Hematopoietic multipotent progenitor cell (in vitro differentiated cells): ENCODE results near the gene PLD2. TPM values are rescaled to one million over a fixed set of nuclear protein-coding genes. Genes with fewer than 3 reads are reported as not detected.

Experiments used
- total RNA-seq: library from RNA; depleted of rRNA; stranded (reverse); fragments of >200 nt; gene quantifications from one replicate; pipeline ENCODE4 v1.2.3, GENCODE V29; 2012

The PLD2 gene
- total RNA-seq, 1 donor = 5.9 TPM

Other genes with a start within 250 kb of the PLD2 start
- not detected for gene GGT6, start 246.6 kb upstream of the PLD2 start, total RNA-seq
- not detected for gene SMTNL2, start 222.6 kb upstream of the PLD2 start, total RNA-seq
- 0.27 TPM for gene ALOX15, start 165.5 kb upstream of the PLD2 start, total RNA-seq
- gene PELP1, start 103.0 kb upstream of the PLD2 start, total RNA-seq = 52.5 TPM
- 63.0 TPM for gene ARRB2, start 96.5 kb upstream of the PLD2 start, total RNA-seq
- gene MED11, start 75.7 kb upstream of the PLD2 start, total RNA-seq = 12.9 TPM
- gene ZMYND15, start 67.3 kb upstream of the PLD2 start, total RNA-seq = under 0.01 TPM
- gene CXCL16, start 67.2 kb upstream of the PLD2 start, total RNA-seq = 0.27 TPM
- gene TM4SF5, start 35.3 kb upstream of the PLD2 start, total RNA-seq = not detected
- gene VMO1, start 20.8 kb upstream of the PLD2 start, total RNA-seq = not detected
- gene GLTPD2, start 18.2 kb upstream of the PLD2 start, total RNA-seq = not detected
- gene PSMB6, start 11.0 kb upstream of the PLD2 start, total RNA-seq = 116 TPM
- 21.0 TPM for gene MINK1, start 26.2 kb downstream of the PLD2 start, total RNA-seq
- gene C17orf107, start 92.4 kb downstream of the PLD2 start, total RNA-seq = 18.3 TPM
- gene CHRNE, start 95.9 kb downstream of the PLD2 start, total RNA-seq = 5.4 TPM
- gene GP1BA, start 125.1 kb downstream of the PLD2 start, total RNA-seq = 2.2 TPM
- gene SLC25A11, start 132.9 kb downstream of the PLD2 start, total RNA-seq = 78.6 TPM
- 27.5 TPM for gene RNF167, start 133.1 kb downstream of the PLD2 start, total RNA-seq
- gene PFN1, start 141.4 kb downstream of the PLD2 start, total RNA-seq = 429 TPM
- gene ENO3, start 144.0 kb downstream of the PLD2 start, total RNA-seq = 2.4 TPM
- gene SPAG7, start 160.7 kb downstream of the PLD2 start, total RNA-seq = 31.2 TPM
- gene CAMTA2, start 180.5 kb downstream of the PLD2 start, total RNA-seq = 6.2 TPM
- not detected for gene INCA1, start 190.4 kb downstream of the PLD2 start, total RNA-seq
- gene KIF1C, start 190.8 kb downstream of the PLD2 start, total RNA-seq = 1.1 TPM
- not detected for gene SLC52A1, start 228.3 kb downstream of the PLD2 start, total RNA-seq